ENCODE data around the gene MEGF11.
"Not testable (repeated sequence)": the region's sequence is repeated elsewhere in the genome, so short reads cannot be mapped to it uniquely, and the experiment has no call there.

MEGF11 gene

DNA sequence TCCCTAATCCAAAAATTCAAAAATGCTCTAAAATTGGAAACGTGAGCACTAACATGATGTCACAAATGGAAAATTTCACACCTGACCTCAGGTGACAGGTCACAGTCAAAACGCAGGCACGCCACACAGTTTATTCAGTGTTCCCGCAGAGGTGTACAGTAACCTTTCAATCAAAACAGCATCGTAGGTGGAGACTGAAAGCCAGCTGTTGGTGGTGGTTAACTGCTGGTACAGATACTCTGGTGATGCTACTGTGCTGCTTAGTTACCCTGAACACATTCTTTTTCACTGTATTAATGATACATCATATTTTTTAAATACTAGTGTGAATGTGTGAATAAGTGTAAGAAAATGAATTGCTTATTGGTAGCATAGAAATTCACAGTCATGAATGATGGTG lies 360.5 kb downstream of the MEGF11 start:
- Histone ChIP-seq H3K9me3 (no peaks in the 10 kb centered on the region), H3K4me3 (no peak overlapping the region), H3K36me3 (replicated peaks) (peaks cover 46% of the 10 kb centered on the region), H3K27me3 (ENCODE audit: low read depth) (no peaks in the 10 kb centered on the region), H3K4me1 (no peaks in the 10 kb centered on the region)
- in situ Hi-C loops (cut with MboI; ENCODE audit: low sequenced_read_pairs): no loop called here
- DNase-seq (ENCODE audit: low spot score in 2 of 2): no peak

DNA sequence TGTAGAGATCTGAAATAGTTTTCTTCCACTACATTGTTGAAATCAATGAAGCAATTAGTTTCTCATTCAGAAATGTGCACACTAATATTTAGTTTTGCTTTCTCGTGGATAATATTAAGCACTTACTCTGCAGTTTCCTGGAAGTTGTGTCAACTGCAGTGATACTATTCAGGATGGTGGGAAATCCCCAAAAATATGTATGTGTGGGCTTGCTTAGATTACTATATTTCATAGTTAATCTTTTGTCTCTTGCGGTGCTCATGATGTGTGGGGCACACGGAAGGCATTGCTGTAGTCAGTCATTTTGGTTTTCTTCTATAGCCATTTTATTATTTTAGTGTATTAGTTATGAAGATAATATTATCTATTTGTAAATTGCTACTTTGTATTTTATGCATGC lies 364.6 kb downstream of the MEGF11 start:
- Histone ChIP-seq H3K27me3 (ENCODE audit: low read depth) (no peaks in the 10 kb centered on the region), H3K9me3 (no peaks in the 10 kb centered on the region)

DNA sequence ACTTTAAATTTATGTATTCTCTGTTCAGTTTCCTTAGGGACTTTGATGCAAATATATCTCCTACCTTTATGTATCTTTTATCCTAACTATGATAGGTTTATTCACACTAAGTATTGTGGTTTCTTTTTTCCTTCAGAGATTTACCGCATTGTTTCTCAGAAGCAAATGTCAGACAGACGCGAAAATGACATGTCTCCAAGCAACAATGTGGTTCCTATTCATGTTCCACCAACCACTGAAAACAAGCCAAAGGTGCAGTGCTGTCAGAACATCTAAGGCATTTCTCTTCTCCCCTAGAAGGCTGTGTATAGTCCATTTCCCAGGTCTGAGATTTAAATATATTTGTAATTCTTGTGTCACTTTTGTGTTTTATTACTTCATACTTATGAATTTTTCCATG lies 366.0 kb downstream of the MEGF11 start:
- H3K27me3 ChIP-seq (ENCODE audit: low read depth): no peaks in the 10 kb centered on the region
- H3K36me3 ChIP-seq (replicated peaks): peaks cover 59% of the 10 kb centered on the region
- H3K9me3 ChIP-seq: no peaks in the 10 kb centered on the region
- H3K4me3 ChIP-seq: no peak overlapping the region
- no peak for DNase-seq (ENCODE audit: low spot score in 2 of 2)
- peaks cover 19% of the 10 kb centered on the region for H3K4me1 ChIP-seq
- in situ Hi-C loops (cut with MboI; ENCODE audit: low sequenced_read_pairs): no loop called here

More for the DNA sequence above, 364.6 kb downstream of the MEGF11 start:
- in situ Hi-C loops (cut with MboI; ENCODE audit: low sequenced_read_pairs): no loop called here
- Histone ChIP-seq H3K4me3 (no peak overlapping the region), H3K4me1 (peaks cover 6% of the 10 kb centered on the region), H3K36me3 (replicated peaks) (peaks cover 51% of the 10 kb centered on the region)
- no peak for DNase-seq (ENCODE audit: low spot score in 2 of 2)

DNA sequence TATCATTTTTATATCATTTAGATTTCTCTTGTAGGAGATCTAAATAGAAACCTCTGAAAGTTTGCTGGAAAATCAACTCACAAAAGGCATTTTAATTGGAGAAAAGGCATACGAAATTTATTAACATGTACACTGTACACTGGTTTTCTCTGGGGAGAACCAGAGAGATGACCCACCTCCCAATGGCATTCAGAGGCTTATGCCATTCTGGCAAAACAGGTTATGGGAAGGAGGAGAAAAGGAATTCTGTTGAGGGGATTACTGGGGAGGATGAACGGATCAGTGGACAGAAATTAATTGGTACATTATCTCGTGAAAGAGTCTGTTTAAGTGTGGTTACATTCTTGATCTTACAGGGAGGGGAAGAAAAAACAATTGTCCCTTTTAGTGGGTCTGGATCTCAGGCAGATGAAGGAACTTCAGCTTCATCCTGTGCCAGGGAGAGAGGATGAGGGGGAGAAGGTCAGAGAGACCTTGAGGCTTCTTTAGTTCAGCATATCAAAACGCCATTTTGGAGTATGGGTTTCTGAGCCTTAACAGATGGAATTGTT lies 367.8 kb downstream of the MEGF11 start:
- Histone ChIP-seq H3K36me3 (replicated peaks) (peaks cover 58% of the 10 kb centered on the region), H3K4me1 (peaks cover 19% of the 10 kb centered on the region), H3K4me3 (no peak overlapping the region), H3K9me3 (no peaks in the 10 kb centered on the region), H3K27me3 (ENCODE audit: low read depth) (no peaks in the 10 kb centered on the region)
- in situ Hi-C loops (cut with MboI; ENCODE audit: low sequenced_read_pairs): no loop called here
- peak in 1 of 2 experiments; percentile 31 for DNase-seq (ENCODE audit: low spot score in 2 of 2)

DNA sequence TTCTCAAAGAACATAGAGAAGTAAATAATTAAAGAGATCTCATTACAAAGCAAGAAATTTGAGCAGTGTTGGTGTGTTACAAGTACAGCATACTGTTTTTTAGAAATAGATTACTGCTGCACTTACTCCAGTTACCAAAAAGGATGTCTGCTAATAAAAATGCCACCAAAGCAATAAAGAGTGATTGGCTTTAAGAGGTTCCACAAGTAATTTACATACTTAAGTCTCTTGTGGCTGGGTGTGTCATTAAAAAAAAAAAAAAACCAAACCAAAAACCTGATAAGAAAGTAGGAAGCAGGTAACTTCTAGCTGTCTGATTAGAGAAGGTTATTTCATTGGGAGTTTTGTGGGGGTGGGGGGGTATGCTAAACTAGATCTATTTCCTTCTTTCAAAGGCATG lies 369.0 kb downstream of the MEGF11 start:
- peak in 1 of 2 experiments; percentile 62 for DNase-seq (ENCODE audit: low spot score in 2 of 2)
- Histone ChIP-seq H3K27me3 (ENCODE audit: low read depth) (no peaks in the 10 kb centered on the region), H3K4me3 (no peak overlapping the region), H3K9me3 (no peaks in the 10 kb centered on the region), H3K4me1 (peaks cover 19% of the 10 kb centered on the region), H3K36me3 (replicated peaks) (peaks cover 69% of the 10 kb centered on the region)
- in situ Hi-C loops (cut with MboI; ENCODE audit: low sequenced_read_pairs): no loop called here

DNA sequence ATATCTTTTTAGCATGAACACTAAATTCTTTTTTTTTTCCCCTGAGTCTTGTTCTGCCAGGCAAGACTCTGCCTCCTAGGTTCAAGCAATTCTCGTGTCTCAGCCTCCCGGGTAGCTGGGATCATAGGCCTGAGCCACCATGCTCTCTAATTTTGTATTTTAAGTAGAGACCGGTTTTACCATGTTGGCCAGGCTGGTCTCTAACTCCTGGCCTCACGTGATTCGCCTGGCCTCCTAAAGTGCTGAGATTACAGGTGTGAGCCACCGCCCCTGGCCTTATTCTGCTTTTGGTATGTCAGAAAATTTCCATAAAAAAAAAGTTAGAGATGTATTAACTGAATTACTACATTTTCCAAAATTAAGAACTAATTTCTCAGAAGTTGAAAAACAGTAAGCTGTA lies 370.0 kb downstream of the MEGF11 start:
- H3K36me3 ChIP-seq (replicated peaks): peaks cover 68% of the 10 kb centered on the region
- no peaks in the 10 kb centered on the region for H3K27me3 ChIP-seq (ENCODE audit: low read depth)
- in situ Hi-C loops (cut with MboI; ENCODE audit: low sequenced_read_pairs): no loop called here
- no peak overlapping the region for H3K4me3 ChIP-seq
- H3K4me1 ChIP-seq: peaks cover 19% of the 10 kb centered on the region
- H3K9me3 ChIP-seq: no peaks in the 10 kb centered on the region
- no peak for DNase-seq (ENCODE audit: low spot score in 2 of 2)

DNA sequence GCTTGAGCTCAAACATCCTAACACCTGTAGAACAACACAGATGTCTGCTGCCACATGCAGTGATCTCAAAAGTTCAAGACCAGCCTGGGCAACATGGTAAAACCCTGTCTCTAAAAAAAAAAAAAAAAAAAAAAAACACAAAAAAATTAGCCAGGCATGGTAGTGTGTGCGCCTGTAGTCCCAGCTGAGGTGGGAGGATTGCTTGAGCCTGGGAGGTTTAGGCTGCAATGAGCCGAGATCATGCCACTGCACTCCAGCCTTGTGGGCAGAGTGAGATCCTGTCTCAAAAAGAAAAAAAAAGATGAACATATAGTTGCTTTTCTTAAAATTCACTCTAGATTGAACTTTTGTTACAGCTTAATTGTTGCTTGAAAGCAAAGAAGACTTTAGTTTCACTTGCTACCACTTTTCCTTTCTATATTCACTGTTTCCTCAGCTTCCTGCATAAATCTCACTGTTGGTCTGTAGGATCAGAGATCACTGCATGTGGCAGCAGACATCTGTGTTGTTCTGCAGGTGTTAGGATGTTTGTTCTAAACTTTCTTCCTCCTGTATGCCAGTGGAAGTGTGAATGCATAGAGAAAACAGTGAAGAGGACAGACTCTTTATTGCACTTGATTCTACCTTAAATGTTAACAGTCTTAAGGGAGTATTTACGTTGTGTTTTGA lies 371.6 kb downstream of the MEGF11 start:
- no peak for DNase-seq (ENCODE audit: low spot score in 2 of 2)
- Histone ChIP-seq H3K9me3 (no peaks in the 10 kb centered on the region), H3K36me3 (replicated peaks) (peaks cover 70% of the 10 kb centered on the region), H3K27me3 (ENCODE audit: low read depth) (no peaks in the 10 kb centered on the region), H3K4me1 (peaks cover 19% of the 10 kb centered on the region), H3K4me3 (no peak overlapping the region)
- in situ Hi-C loops (cut with MboI; ENCODE audit: low sequenced_read_pairs): no loop called here

DNA sequence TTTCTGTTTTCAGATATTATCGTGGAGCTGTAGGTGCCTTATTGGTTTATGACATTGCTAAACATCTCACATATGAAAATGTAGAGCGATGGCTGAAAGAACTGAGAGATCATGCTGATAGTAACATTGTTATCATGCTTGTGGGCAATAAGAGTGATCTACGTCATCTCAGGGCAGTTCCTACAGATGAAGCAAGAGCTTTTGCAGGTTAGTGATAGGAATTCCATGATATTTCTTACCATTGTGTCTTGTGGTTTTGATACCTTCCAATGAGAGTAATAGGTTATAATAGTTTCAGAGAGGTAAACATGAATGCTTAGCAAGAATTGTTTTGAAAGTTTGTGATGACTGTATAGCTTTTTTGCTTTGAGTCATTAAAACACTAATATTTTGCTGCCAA lies 375.8 kb downstream of the MEGF11 start:
- Histone ChIP-seq H3K27me3 (ENCODE audit: low read depth) (no peaks in the 10 kb centered on the region), H3K9me3 (no peaks in the 10 kb centered on the region), H3K4me3 (no peak overlapping the region), H3K4me1 (peaks cover under 1% of the 10 kb centered on the region), H3K36me3 (replicated peaks) (peaks cover 60% of the 10 kb centered on the region)
- DNase-seq (ENCODE audit: low spot score in 2 of 2): no peak
- in situ Hi-C loops (cut with MboI; ENCODE audit: low sequenced_read_pairs): no loop called here

DNA sequence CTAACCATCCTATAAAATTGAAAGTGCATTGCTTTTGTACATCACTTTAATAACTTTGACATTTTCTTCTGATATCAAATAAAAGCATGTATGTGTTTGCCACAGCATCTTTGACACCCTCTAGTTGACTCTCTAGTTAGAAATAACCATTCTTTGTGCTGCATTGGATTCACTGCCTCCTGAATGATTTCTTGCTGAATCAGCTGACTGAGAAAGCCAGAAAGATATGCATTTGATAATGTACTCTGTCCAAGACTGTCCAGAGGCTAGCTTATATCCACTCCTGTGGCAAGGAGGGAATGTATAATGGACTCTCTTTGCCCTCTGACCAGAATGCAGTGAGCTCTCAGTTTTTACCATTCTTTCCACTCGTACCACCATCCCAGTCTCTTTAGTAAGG lies 378.1 kb downstream of the MEGF11 start:
- peaks cover 7% of the 10 kb centered on the region for H3K4me1 ChIP-seq
- no peaks in the 10 kb centered on the region for H3K27me3 ChIP-seq (ENCODE audit: low read depth)
- in situ Hi-C loops (cut with MboI; ENCODE audit: low sequenced_read_pairs): no loop called here
- no peaks in the 10 kb centered on the region for H3K9me3 ChIP-seq
- H3K4me3 ChIP-seq: no peak overlapping the region
- peaks cover 42% of the 10 kb centered on the region for H3K36me3 ChIP-seq (replicated peaks)
- no peak for DNase-seq (ENCODE audit: low spot score in 2 of 2)

DNA sequence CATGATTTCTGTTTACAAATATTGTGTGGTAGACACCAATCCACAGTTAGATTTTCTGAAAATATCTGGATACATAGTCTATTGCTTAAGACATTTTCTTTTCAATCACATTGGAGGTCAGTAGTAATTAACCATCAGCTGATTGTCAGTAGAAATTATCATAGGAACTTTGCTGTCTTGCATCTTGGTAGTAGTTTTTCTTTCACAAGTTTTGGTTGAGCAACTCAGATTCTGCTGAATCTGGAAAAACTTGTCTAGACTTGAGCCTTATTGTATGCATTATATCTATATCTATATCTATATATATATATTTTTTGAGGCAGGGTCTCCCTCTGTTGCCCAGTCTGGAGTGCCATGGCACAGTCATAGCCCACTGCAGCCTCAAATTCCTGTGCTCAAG lies 380.3 kb downstream of the MEGF11 start:
- DNase-seq (ENCODE audit: low spot score in 2 of 2): no peak
- in situ Hi-C loops (cut with MboI; ENCODE audit: low sequenced_read_pairs): no loop called here
- Histone ChIP-seq H3K4me1 (peaks cover 10% of the 10 kb centered on the region), H3K4me3 (no peak overlapping the region), H3K27me3 (ENCODE audit: low read depth) (no peaks in the 10 kb centered on the region), H3K9me3 (no peaks in the 10 kb centered on the region), H3K36me3 (replicated peaks) (peaks cover 21% of the 10 kb centered on the region)

DNA sequence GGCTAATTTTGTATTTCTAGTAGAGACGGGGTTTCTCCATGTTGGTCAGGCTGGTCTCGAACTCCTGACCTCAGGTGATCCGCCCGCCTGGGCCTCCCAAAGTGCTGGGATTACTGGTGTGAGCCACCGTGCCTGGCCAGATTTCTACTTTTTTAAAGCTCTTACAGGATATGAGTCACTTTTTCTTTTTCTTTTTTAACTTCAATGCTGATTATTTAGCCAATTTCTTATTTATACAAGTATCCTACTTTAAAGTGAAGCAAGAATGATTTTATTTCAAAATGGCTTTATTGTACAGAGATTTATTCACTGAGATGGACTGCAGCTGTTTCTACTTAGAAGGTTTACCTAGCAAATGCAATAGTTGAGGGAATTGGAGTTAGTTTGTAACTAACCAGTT lies 381.0 kb downstream of the MEGF11 start:
- in situ Hi-C loops (cut with MboI; ENCODE audit: low sequenced_read_pairs); H3K27me3 ChIP-seq (ENCODE audit: low read depth); H3K4me1 ChIP-seq; H3K9me3 ChIP-seq; H3K4me3 ChIP-seq; DNase-seq (ENCODE audit: low spot score in 2 of 2): not testable (repeated sequence)
- peaks cover 15% of the 10 kb centered on the region for H3K36me3 ChIP-seq (replicated peaks)

DNA sequence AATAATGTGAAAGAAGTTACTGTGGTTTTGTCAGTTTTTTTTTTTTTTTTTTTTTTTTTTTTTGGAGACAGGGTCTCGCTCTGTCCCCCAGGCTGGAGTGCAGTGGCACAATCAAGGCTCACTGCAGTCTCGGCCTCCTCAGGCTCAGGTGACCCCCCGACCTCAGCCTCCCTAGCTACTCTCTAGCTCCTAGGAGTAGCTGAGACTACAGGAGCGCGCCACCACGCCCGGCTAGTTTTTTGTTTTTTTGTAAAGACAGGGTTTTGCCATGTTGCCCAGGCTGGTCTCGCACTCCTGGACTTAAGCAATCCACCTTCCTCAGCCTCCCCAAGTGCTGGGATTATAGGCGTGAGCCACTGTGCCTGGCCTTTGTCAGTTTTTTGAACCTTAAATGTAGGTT lies 381.7 kb downstream of the MEGF11 start:
- H3K9me3 ChIP-seq; H3K4me1 ChIP-seq; DNase-seq (ENCODE audit: low spot score in 2 of 2); H3K36me3 ChIP-seq (replicated peaks); H3K27me3 ChIP-seq (ENCODE audit: low read depth); H3K4me3 ChIP-seq; in situ Hi-C loops (cut with MboI; ENCODE audit: low sequenced_read_pairs): not testable (repeated sequence)

DNA sequence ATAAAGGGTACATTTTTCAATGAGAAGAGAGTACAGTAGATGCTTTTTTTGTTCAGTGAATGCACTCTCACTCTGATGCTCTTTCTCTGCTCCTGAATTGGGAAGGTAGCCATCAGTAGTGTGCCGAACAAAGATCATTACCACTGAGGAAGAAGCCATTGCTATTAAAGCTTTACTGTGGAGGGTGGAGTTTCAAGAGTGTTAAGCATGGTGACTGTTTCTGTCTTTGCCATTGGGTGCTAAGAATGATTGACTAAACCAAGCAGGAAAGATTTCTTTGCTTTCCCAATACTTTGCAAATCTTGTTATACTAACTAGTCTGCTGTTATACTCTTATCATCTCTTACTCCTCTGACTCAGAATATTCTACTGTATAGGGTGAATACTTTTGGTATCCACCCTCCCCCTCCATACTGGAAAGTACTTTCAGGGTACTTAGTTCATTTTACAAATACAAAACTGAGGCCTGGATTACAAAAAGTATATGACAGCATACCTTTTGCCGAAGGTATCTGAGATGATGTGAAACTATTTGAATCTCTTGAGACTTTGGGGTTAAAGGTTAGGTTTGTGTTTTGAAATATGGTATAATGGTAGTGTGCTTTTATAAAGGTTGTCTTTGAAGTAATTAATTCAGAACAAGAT lies 382.5 kb downstream of the MEGF11 start:
- no peaks in the 10 kb centered on the region for H3K27me3 ChIP-seq (ENCODE audit: low read depth)
- H3K9me3 ChIP-seq: no peaks in the 10 kb centered on the region
- peak overlapping the region; percentile 89 for H3K4me3 ChIP-seq
- peaks cover 10% of the 10 kb centered on the region for H3K4me1 ChIP-seq
- H3K36me3 ChIP-seq (replicated peaks): peaks cover 3% of the 10 kb centered on the region
- in situ Hi-C loops (cut with MboI; ENCODE audit: low sequenced_read_pairs): no loop called here
- DNase-seq (ENCODE audit: low spot score in 2 of 2): peak in 1 of 2 experiments; percentile 74
